Measurements from ENCODE around the gene NMB.

DNA sequence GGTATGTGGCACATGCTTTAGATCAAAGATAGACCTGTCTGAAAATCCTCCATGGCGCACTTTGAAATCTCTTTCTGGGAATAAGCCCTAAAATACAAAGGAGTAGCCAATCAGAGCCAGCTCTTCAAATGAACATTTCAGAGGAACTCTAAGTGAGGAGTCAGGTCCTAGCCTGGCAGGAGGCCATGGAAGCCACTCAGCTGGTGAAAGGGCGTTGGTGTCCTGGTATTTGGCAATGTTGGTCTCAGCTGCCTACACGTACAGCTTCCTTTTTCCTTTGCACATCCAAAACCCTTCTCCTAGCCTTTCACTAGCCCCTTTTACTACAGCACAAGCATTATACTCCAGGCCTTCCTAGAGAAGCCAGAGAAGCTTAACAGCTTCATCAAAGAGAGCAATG is 9.5 kb downstream of the NMB start:
- TF ChIP-seq CTCF (conservative IDR thresholded peaks at IDR 0.05; ENCODE audit: low read depth, low read length) (no peak), EZH2 (IDR thresholded peaks at IDR 0.05; ENCODE audit: low read length, unreplicated experiment) (no peak)
